ENCODE results near the gene DGCR6L. TPM values are rescaled to one million over a fixed set of nuclear protein-coding genes. Genes with fewer than 3 reads are reported as not detected.
"Not testable (repeated sequence)": the region's sequence is repeated elsewhere in the genome, so short reads cannot be mapped to it uniquely, and the experiment has no call there.

DGCR6L gene
- total and polyA plus RNA-seq, 2 of the 4 experiments (the other 2 are of a cell fraction) = 65.4 to 80.4 TPM

DNA sequence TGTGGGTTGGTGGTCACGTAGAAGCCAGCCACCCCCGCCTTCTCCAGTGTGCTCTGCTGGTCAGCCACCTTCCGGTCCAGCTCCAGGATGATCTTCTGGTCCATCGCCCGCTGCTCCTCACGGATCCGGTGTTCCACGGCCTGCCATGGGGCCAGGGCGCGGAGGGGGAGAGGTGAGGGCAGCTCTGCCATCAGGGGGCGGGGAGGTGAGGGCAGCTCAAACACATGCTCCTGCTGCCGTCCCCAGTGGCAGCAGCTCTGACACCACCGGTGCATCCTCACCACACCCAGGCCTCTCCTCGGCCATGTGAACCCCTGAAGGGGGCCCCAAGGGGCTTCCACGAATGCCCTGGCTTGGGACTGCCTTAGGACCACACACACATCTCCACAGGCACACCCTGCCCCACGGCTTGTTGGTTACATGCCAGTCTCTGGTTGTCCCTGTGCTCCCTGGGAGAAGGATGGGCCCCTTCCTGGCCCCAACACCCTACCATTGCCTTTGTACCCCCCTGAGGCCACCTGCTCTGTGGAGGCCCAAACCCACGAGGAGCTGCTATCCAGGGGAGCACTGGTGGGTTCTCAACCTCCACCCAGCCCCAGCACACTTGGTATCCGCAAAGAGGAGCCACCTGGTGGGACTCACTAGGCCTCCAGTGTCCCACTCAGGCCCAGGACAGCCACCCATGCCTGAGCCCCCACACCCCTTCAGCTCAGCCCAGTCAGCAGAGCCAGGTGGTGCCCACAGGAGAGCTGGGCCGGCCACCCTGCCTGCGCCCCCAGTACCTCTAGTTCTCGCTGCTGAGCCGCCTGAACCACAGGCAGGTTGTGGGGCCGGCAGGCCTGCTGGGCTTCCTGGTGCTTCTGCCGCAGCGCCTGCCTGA lies 4.3 kb downstream of the DGCR6L start:
- 75% methylated on average over 2 of the region's 25 CpGs; no CpG with 5 or more reads in 1 of the 2 experiments for WGBS, 2 experiments (ENCODE audit: extremely low coverage in 2 of 2, insufficient read length in 1 of 2)
- peaks cover 13% of the 10 kb centered on the region; the same call in 1 of the 2 replicates for H4K20me1 ChIP-seq (ENCODE audit: insufficient read depth, low read length)
- no peak overlapping the region for H2BK120ac ChIP-seq (ENCODE audit: low read depth, low read length)
- H3K23ac ChIP-seq (ENCODE audit: low read depth, low read length) = no peak overlapping the region
- H2AK5ac ChIP-seq (ENCODE audit: low read depth, low read length) = no peak overlapping the region
- H3K9me3 ChIP-seq (ENCODE audit: control insufficient read depth, insufficient read depth, low read length) = no peaks in the 10 kb centered on the region
- BruUV-seq (replicated peaks) = no TSS peak
- no peak overlapping the region for H4K8ac ChIP-seq (ENCODE audit: low read depth in 2 of 2, low read length in 2 of 2)
- intact Hi-C loops (cut with micrococcal nuclease) = no loop called here
- H3K27ac ChIP-seq (ENCODE audit: insufficient read depth, low read length) = no peak overlapping the region
- ChIA-PET POLR2A (ENCODE audit: unreplicated experiment) (no interaction called here), CTCF (no interaction called here)
- peaks cover 8 to 34% of the 10 kb centered on the region in 2 experiments for H3K79me1 ChIP-seq (ENCODE audit: low read depth in 1 of 2, low read length in 2 of 2)
- no peak overlapping the region for H2BK15ac ChIP-seq (ENCODE audit: low read depth, low read length)
- H4K5ac ChIP-seq (ENCODE audit: low read depth, low read length) = no peak overlapping the region
- no peak overlapping the region for H4K91ac ChIP-seq (ENCODE audit: insufficient read depth, low read depth, low read length)
- H3K18ac ChIP-seq (ENCODE audit: low read depth, low read length) = no peak overlapping the region
- H2AFZ ChIP-seq (replicated peaks; ENCODE audit: low read length, poor library complexity) = no peak overlapping the region
- H3K4ac ChIP-seq (ENCODE audit: low read depth, low read length) = no peak overlapping the region
- DNase-seq = no peak
- peaks cover 2% of the 10 kb centered on the region; the same call in 1 of the 2 replicates for H3K36me3 ChIP-seq (ENCODE audit: control insufficient read depth, insufficient read depth, low read length)
- H3K9ac ChIP-seq (ENCODE audit: low read depth, low read length) = no peak overlapping the region
- in situ Hi-C loops (cut with MboI; ENCODE audit: low sequenced_read_pairs) = no loop called here
- H3K4me1 ChIP-seq (ENCODE audit: control insufficient read depth, insufficient read depth, low read length) = peaks cover 13% of the 10 kb centered on the region
- H3K9me1 ChIP-seq (ENCODE audit: insufficient read depth, low read length) = peaks cover 4% of the 10 kb centered on the region; the same call in 1 of the 2 replicates
- no peak overlapping the region for H2BK20ac ChIP-seq (ENCODE audit: low read depth, low read length)
- no peak overlapping the region for H3K56ac ChIP-seq (ENCODE audit: extremely low read depth, insufficient read depth, low read length)
- dilution Hi-C loops (cut with HindIII; ENCODE audit: low sequenced_read_pairs, unreplicated experiment) = no loop called here
- no peak overlapping the region for H3K4me2 ChIP-seq (ENCODE audit: low read depth, low read length)
- H3K4me3 ChIP-seq (ENCODE audit: insufficient read depth, low read depth, low read length) = no peak overlapping the region
- H3K27me3 ChIP-seq (ENCODE audit: control insufficient read depth, insufficient read depth, low read length) = no peaks in the 10 kb centered on the region
- H3K14ac ChIP-seq (replicated peaks; ENCODE audit: low read depth, low read length) = no peak overlapping the region
- ATAC-seq (ENCODE audit: low read depth) = no peak
- H2BK5ac ChIP-seq (ENCODE audit: low read depth, low read length, poor library complexity, severe bottlenecking) = no peak overlapping the region
- H2AK9ac ChIP-seq (replicated peaks; ENCODE audit: low read depth, low read length, poor library complexity) = no peak overlapping the region
- no peak for TF ChIP-seq RCOR1 (IDR thresholded peaks at IDR 0.05; ENCODE audit: insufficient replicate concordance, low read length)
- no peak for TF ChIP-seq FOS (IDR thresholded peaks at IDR 0.05; ENCODE audit: low read depth, low read length)

DNA sequence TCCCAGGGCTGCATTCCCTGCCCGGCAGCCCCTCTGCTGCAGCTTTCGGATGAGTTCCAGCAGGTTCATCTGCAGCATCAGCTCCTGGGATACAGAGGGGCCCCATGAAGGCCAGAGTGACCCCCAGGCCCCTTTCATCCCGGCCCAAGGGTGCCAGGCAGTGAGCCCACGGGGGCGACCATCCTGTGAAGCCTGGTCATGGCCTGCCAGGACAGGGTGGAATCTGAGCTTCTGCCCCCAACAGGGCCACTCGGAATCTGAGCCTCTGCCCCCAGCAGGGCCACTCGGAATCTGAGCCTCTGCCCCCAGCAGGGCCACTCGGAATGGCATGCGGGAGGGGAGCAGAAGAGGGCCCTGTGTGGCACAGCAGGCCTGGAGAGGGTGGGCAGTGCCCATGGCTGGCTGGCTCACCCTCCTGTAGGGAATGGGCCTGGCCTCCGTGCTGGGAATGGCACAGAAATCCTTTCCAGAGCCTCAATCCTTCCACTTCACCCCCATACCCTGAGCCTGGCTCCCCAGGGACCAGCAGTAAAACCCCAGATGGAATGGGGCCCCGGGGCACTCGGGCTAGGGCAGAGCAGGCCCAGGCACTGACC lies 5.0 kb downstream of the DGCR6L start:
- H3K27me3 ChIP-seq (ENCODE audit: control insufficient read depth, insufficient read depth, low read length); H3K4ac ChIP-seq (ENCODE audit: low read depth, low read length); H3K23ac ChIP-seq (ENCODE audit: low read depth, low read length); H3K27ac ChIP-seq (ENCODE audit: insufficient read depth, low read length); H2AK5ac ChIP-seq (ENCODE audit: low read depth, low read length); ATAC-seq (ENCODE audit: low read depth); H2AFZ ChIP-seq (replicated peaks; ENCODE audit: low read length, poor library complexity); POLR2A ChIA-PET (ENCODE audit: unreplicated experiment); H3K4me3 ChIP-seq (ENCODE audit: insufficient read depth, low read depth, low read length); DNase-seq; H2BK20ac ChIP-seq (ENCODE audit: low read depth, low read length); H4K8ac ChIP-seq (ENCODE audit: low read depth in 2 of 2, low read length in 2 of 2); H3K18ac ChIP-seq (ENCODE audit: low read depth, low read length); H4K5ac ChIP-seq (ENCODE audit: low read depth, low read length); H3K56ac ChIP-seq (ENCODE audit: extremely low read depth, insufficient read depth, low read length); H3K9ac ChIP-seq (ENCODE audit: low read depth, low read length); in situ Hi-C loops (cut with MboI; ENCODE audit: low sequenced_read_pairs); H3K9me1 ChIP-seq (ENCODE audit: insufficient read depth, low read length); CTCF ChIA-PET; H2BK5ac ChIP-seq (ENCODE audit: low read depth, low read length, poor library complexity, severe bottlenecking); intact Hi-C loops (cut with micrococcal nuclease); H3K14ac ChIP-seq (replicated peaks; ENCODE audit: low read depth, low read length); H2BK120ac ChIP-seq (ENCODE audit: low read depth, low read length); H3K36me3 ChIP-seq (ENCODE audit: control insufficient read depth, insufficient read depth, low read length); H3K4me2 ChIP-seq (ENCODE audit: low read depth, low read length); dilution Hi-C loops (cut with HindIII; ENCODE audit: low sequenced_read_pairs, unreplicated experiment); H2AK9ac ChIP-seq (replicated peaks; ENCODE audit: low read depth, low read length, poor library complexity); H2BK15ac ChIP-seq (ENCODE audit: low read depth, low read length); H4K91ac ChIP-seq (ENCODE audit: insufficient read depth, low read depth, low read length); H3K9me3 ChIP-seq (ENCODE audit: control insufficient read depth, insufficient read depth, low read length); BruUV-seq (replicated peaks): not testable (repeated sequence)
- peaks cover 13% of the 10 kb centered on the region; the same call in 1 of the 2 replicates for H4K20me1 ChIP-seq (ENCODE audit: insufficient read depth, low read length)
- 100% methylated on average over 3 of the region's 12 CpGs; no CpG with 5 or more reads in 1 of the 2 experiments for WGBS, 2 experiments (ENCODE audit: extremely low coverage in 2 of 2, insufficient read length in 1 of 2)
- H3K79me1 ChIP-seq (ENCODE audit: low read depth in 1 of 2, low read length in 2 of 2) = peaks cover 5 to 28% of the 10 kb centered on the region in 2 experiments
- H3K4me1 ChIP-seq (ENCODE audit: control insufficient read depth, insufficient read depth, low read length) = peaks cover 16% of the 10 kb centered on the region
